Spleen (tissue), 11 donors: ENCODE measurements around the gene TRMT61A. TPM values are rescaled to one million over a fixed set of nuclear protein-coding genes. Genes with fewer than 3 reads are reported as not detected.

Experiments
- DNase-seq: peaks from one replicate; pipeline ENCODE4 v3.0.0-alpha.2; 2020
- H3K27ac ChIP-seq, 8 donors: fragments of 200-600 bp; sonication (generic) in 7 of 8; 1 replicate in 4 of 8; 2 replicates in 4 of 8; pipeline versions ENCODE4 v1.5.0 to v1.8.0; 2016 to 2021; ENCODE audit warnings: inconsistent platforms in 4 of 8, mild to moderate bottlenecking in 4 of 8, moderate library complexity in 1 of 8
- H3K27me3 ChIP-seq, 7 donors: fragments of 200-600 bp; sonication (generic) in 6 of 7; replicated peaks in 1 of 7; 1 replicate in 4 of 7; 2 replicates in 3 of 7; pipeline versions ENCODE4 v1.5.0 to v1.8.0; 2016 to 2021; ENCODE audit warnings: inconsistent platforms in 3 of 7, mild to moderate bottlenecking in 1 of 7
- H3K36me3 ChIP-seq, 6 donors: fragments of 200-600 bp; sonication (generic) in 5 of 6; 1 replicate in 4 of 6; 2 replicates in 2 of 6; pipeline versions ENCODE4 v1.5.0 to v1.8.0; 2016 to 2021; ENCODE audit warnings: inconsistent platforms in 2 of 6
- H3K4me1 ChIP-seq, 6 donors: fragments of 200-600 bp; sonication (generic) in 5 of 6; 1 replicate in 3 of 6; 2 replicates in 3 of 6; pipeline versions ENCODE4 v1.5.0 to v1.8.0; 2016 to 2021; ENCODE audit warnings: inconsistent platforms in 3 of 6
- H3K4me3 ChIP-seq, 8 donors: fragments of 200-600 bp; sonication (generic) in 7 of 8; 1 replicate in 4 of 8; 2 replicates in 4 of 8; pipeline versions ENCODE4 v1.5.0 to v1.8.0; 2016 to 2021; ENCODE audit warnings: inconsistent platforms in 4 of 8, mild to moderate bottlenecking in 4 of 8, moderate library complexity in 2 of 8
- H3K9me3 ChIP-seq, 8 donors: fragments of 200-600 bp; sonication (generic) in 7 of 8; 1 replicate in 4 of 8; 2 replicates in 4 of 8; pipeline versions ENCODE4 v1.5.0 to v1.8.0; 2016 to 2021; ENCODE audit warnings: inconsistent platforms in 4 of 8
- POLR2A ChIP-seq, 3 donors: fragments of 450-650 bp; IDR thresholded peaks; one replicate each; pipeline ENCODE4 v1.5.1; 2017; ENCODE audit warnings: antibody characterized with exemption in 3 of 3, mild to moderate bottlenecking in 1 of 3
- POLR2AphosphoS5 ChIP-seq, 3 donors: sonication (generic); formaldehyde crosslinking; IDR thresholded peaks; one replicate each; pipeline ENCODE4 v1.5.1; 2017; ENCODE audit warnings: antibody characterized with exemption in 3 of 3
- WGBS, 5 donors: extraction: QIAGEN DNeasy Blood & Tissue Kit in 3 of 5; methylation state at CpG; one replicate each; pipeline versions ENCODE4 v1.1.5 to v1.1.7; 2013 to 2018; 5-methylcytosine and 5-hydroxymethylcytosine counted together
- intact Hi-C: fragments of 100-400 bp; cut with DNase I; formaldehyde crosslinking; loops from one replicate; pipeline ENCODE4 v1.15.0; 2023; ENCODE audit warnings: low total_unique reads
- polyA plus RNA-seq, 3 donors: library from polyadenylated mRNA; stranded (reverse); fragments of 200-250 nt; gene quantifications; one replicate each; pipeline ENCODE4 v1.2.1, GENCODE V29; 2013
- total RNA-seq, 7 donors: library from RNA; depleted of rRNA in 3 of 7; stranded (reverse); fragments of >200 nt in 3 of 7; fragmentation: NEBNext Ultra II Directional in 4 of 7; extraction: Animal tissue kit (Norgen Biotek cat#: 25700) in 4 of 7; gene quantifications; one replicate each; pipeline versions ENCODE4 v1.1.0 to v1.2.1, GENCODE V29; 2016 to 2021
- TF ChIP-seq, protein P1 (sequence below), 11 experiments: fragments of 200-600 bp in 7 of 11; fragments of 450-650 bp in 4 of 11; sonication (generic) in 4 of 11; IDR thresholded peaks in 8 of 11; conservative IDR thresholded peaks in 3 of 11; 1 replicate in 7 of 11; 2 replicates in 4 of 11; pipeline versions ENCODE4 v1.4.0 to v1.8.0; 2016 to 2021; ENCODE audit warnings: antibody characterized with exemption in 11 of 11, inconsistent platforms in 4 of 11, mild to moderate bottlenecking in 1 of 11
- donor health status: healthy with polysubstance abuse.
- donor health status: DM: no; HTN: no; CAD: no; lungs with moderate emphysema.
- donor health status: DM: no; HTN: no; CAD: no.
- donor health status: Bipolar disorder and iron deficiency.
- donor health status: healthy.
- donor health status: DM: no; HTN: no; CAD: no.
- donor health status: DM: yes; HTN: yes; CAD: no.

Gene TRMT61A
- total and polyA plus RNA-seq, 10 donors = 8.0 to 14.2 (median 9.5) TPM

GRCh38 chr14:103535891-103536565 lies 7.0 kb downstream of the TRMT61A start:
- DNase-seq = no peak
- H3K4me3 ChIP-seq = no peak overlapping the region
- H3K27ac ChIP-seq = no peak overlapping the region
- peaks cover 0 to 35% (median 16%) of the 10 kb centered on the region in 6 donors for H3K4me1 ChIP-seq
- peaks cover 0 to 31% (median 0%) of the 10 kb centered on the region in 7 donors for H3K27me3 ChIP-seq
- H3K9me3 ChIP-seq = no peaks in the 10 kb centered on the region
- TF ChIP-seq, protein P1, sequence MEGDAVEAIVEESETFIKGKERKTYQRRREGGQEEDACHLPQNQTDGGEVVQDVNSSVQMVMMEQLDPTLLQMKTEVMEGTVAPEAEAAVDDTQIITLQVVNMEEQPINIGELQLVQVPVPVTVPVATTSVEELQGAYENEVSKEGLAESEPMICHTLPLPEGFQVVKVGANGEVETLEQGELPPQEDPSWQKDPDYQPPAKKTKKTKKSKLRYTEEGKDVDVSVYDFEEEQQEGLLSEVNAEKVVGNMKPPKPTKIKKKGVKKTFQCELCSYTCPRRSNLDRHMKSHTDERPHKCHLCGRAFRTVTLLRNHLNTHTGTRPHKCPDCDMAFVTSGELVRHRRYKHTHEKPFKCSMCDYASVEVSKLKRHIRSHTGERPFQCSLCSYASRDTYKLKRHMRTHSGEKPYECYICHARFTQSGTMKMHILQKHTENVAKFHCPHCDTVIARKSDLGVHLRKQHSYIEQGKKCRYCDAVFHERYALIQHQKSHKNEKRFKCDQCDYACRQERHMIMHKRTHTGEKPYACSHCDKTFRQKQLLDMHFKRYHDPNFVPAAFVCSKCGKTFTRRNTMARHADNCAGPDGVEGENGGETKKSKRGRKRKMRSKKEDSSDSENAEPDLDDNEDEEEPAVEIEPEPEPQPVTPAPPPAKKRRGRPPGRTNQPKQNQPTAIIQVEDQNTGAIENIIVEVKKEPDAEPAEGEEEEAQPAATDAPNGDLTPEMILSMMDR (IDR thresholded peaks at IDR 0.05 in 8 of 11, conservative IDR thresholded peaks at IDR 0.05 in 3 of 11) = no peak
- TF ChIP-seq POLR2A (IDR thresholded peaks at IDR 0.05) (no peak), POLR2AphosphoS5 (IDR thresholded peaks at IDR 0.05) (no peak)
- intact Hi-C loops = no loop called here
- 84 to 94% (median 90%) methylated on average over 7 to 11 of the region's 11 CpGs for WGBS, 5 donors
- H3K36me3 ChIP-seq = peaks cover 0 to 60% (median 25%) of the 10 kb centered on the region in 6 donors

- no peak for TF ChIP-seq POLR2A (IDR thresholded peaks at IDR 0.05)
- TF ChIP-seq, protein P1 (IDR thresholded peaks at IDR 0.05 in 8 of 11, conservative IDR thresholded peaks at IDR 0.05 in 3 of 11) = no peak
- TF ChIP-seq POLR2AphosphoS5 (IDR thresholded peaks at IDR 0.05) = no peak
- Histone ChIP-seq H3K27me3 (peaks cover 0 to 38% (median 0%) of the 10 kb centered on the region in 7 donors), H3K27ac (no peak overlapping the region), H3K9me3 (no peaks in the 10 kb centered on the region), H3K4me3 (no peak overlapping the region), H3K36me3 (peaks cover 0 to 54% (median 25%) of the 10 kb centered on the region in 6 donors), H3K4me1 (peaks cover 0 to 31% (median 11%) of the 10 kb centered on the region in 6 donors)
- intact Hi-C loops = no loop called here
- WGBS, 5 donors = 79 to 89% (median 83%) methylated on average over 5 to 9 of the region's 9 CpGs
- no peak for DNase-seq
These were observed 7.7 kb downstream of the TRMT61A start for GRCh38 chr14:103536693-103537092.

DNA sequence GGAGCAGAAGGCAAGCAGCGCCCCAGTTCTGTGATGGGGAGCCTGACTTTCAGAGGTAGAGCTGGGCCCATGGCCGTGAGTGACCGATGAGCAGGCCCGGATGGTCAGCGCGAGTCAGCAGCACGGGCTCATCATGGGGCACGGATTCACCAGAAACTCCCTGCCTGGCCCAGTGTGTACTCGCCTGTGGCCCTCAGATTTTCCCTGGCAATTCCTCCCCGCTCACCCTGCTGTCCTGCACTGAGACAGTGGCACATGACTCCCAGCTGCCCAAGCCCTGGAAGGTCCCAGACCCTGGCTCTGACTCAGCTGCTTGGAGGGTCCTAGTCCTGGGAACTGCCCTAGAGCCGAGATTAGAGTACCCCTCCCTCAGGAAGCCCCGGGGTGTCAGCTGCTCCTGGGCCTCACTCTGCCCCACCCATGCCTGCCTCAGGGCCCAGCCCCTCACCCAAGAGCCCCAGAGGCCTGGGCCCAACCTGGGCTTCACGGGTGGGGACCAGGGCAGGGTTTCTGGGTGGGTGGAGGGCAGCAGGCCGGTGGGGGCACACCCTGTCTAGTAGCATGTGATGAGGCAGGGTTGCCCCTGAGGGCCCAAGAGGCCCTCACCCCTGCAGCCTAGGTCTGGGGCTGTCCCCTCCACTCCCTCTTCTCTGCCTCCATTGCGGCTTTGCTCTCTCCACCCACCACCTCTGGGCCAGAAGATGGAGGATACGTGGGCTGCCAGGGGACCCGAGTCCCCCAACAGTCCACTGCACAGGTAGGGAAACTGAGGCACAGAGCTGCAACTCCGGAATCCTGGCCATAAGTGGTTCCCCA lies 8.4 kb downstream of the TRMT61A start:
- peaks cover 0 to 45% (median 1%) of the 10 kb centered on the region in 7 donors for H3K27me3 ChIP-seq
- WGBS, 5 donors = 74 to 85% (median 76%) methylated on average over 8 to 18 of the region's 18 CpGs
- DNase-seq = no peak
- H3K4me3 ChIP-seq = no peak overlapping the region
- peaks cover 0 to 24% (median 9%) of the 10 kb centered on the region in 6 donors for H3K4me1 ChIP-seq
- TF ChIP-seq POLR2A (IDR thresholded peaks at IDR 0.05) (no peak), POLR2AphosphoS5 (IDR thresholded peaks at IDR 0.05) (no peak)
- TF ChIP-seq, protein P1 (IDR thresholded peaks at IDR 0.05 in 8 of 11, conservative IDR thresholded peaks at IDR 0.05 in 3 of 11) = no peak
- H3K27ac ChIP-seq = no peak overlapping the region
- no peaks in the 10 kb centered on the region for H3K9me3 ChIP-seq
- intact Hi-C loops = no loop called here
- H3K36me3 ChIP-seq = peaks cover 0 to 47% (median 25%) of the 10 kb centered on the region in 6 donors
